Measurements from ENCODE around the gene SLC35E2B. TPM values are rescaled to one million over a fixed set of nuclear protein-coding genes. Genes with fewer than 3 reads are reported as not detected.

SLC35E2B gene
- total and polyA plus RNA-seq, 7 donors: 9.5 to 78.1 (median 27.2) TPM

DNA sequence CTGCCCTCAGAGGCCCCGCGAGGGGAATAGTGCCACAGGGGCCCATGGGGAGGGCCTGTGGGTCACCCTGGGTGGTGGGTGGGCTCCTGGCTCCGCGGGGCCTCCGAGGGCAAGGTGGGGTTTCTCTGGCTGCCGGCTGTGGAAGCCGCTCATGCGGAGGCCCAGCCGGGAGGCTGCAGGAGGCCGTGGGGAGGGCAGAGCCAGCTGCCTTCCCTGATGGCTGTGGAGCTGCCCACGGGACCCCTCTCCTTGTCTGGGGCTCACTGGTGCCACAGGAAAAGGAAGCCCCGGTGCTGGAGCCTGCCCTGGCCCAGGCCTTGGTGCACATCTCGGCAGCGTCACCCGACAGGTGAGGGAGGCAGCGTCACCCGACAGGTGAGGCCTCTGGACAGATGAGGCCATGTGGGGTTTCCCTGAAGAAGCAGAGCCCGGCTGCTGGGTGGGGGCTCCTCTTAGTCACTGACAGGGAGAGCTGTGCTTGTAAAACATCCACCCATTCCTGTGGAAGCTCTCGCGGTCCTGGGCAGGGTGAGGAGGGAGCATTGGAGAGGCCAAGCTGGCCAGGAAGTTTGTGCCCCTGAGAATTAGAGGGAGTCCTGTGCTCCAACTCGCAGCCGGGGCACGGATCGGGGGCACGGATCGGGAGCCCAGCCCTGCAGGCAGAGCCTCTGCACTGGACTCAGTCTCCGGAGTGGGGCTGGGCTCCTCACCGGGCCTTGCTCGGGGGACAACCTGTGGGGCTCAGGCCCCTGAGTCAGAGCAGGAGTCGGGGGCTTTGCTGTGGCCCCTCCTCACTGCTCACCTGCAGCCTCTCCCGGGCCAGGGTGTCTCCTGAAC lies 71.2 kb downstream of the SLC35E2B start:
- Histone ChIP-seq H3K36me3 (peaks cover 0 to 33% (median 3%) of the 10 kb centered on the region in 4 donors), H3K4me1 (peaks cover 0 to 18% (median 12%) of the 10 kb centered on the region in 4 donors), H3K9me3 (no peaks in the 10 kb centered on the region), H3K27me3 (no peaks in the 10 kb centered on the region), H3K27ac (no peak overlapping the region), H3K4me3 (no peak overlapping the region)
- TF ChIP-seq EP300 (IDR thresholded peaks at IDR 0.05): no peak
- no peak for TF ChIP-seq POLR2AphosphoS5 (IDR thresholded peaks at IDR 0.05)
- no peak for TF ChIP-seq POLR2A (IDR thresholded peaks at IDR 0.05)
- no peak for DNase-seq
- WGBS, 2 donors: 91 to 92% methylated on average over 31 of the region's 31 CpGs
- intact Hi-C loops (cut with DNase I): no loop called here

- Histone ChIP-seq H3K4me3 (no peak overlapping the region), H3K4me1 (peaks cover 0 to 21% (median 14%) of the 10 kb centered on the region in 4 donors), H3K27me3 (no peaks in the 10 kb centered on the region), H3K9me3 (no peaks in the 10 kb centered on the region), H3K27ac (no peak overlapping the region), H3K36me3 (peaks cover 0 to 33% (median 3%) of the 10 kb centered on the region in 4 donors)
- TF ChIP-seq EP300 (IDR thresholded peaks at IDR 0.05) (no peak), POLR2AphosphoS5 (IDR thresholded peaks at IDR 0.05) (no peak), POLR2A (IDR thresholded peaks at IDR 0.05) (no peak)
- TF ChIP-seq, protein P1, sequence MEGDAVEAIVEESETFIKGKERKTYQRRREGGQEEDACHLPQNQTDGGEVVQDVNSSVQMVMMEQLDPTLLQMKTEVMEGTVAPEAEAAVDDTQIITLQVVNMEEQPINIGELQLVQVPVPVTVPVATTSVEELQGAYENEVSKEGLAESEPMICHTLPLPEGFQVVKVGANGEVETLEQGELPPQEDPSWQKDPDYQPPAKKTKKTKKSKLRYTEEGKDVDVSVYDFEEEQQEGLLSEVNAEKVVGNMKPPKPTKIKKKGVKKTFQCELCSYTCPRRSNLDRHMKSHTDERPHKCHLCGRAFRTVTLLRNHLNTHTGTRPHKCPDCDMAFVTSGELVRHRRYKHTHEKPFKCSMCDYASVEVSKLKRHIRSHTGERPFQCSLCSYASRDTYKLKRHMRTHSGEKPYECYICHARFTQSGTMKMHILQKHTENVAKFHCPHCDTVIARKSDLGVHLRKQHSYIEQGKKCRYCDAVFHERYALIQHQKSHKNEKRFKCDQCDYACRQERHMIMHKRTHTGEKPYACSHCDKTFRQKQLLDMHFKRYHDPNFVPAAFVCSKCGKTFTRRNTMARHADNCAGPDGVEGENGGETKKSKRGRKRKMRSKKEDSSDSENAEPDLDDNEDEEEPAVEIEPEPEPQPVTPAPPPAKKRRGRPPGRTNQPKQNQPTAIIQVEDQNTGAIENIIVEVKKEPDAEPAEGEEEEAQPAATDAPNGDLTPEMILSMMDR (IDR thresholded peaks at IDR 0.05): no peak
- DNase-seq: no peak
- WGBS, 2 donors: 92 to 94% methylated on average over 16 of the region's 16 CpGs
- intact Hi-C loops (cut with DNase I): no loop called here
These were observed 72.0 kb downstream of the SLC35E2B start for GRCh38 chr1:1620433-1621139.

DNA sequence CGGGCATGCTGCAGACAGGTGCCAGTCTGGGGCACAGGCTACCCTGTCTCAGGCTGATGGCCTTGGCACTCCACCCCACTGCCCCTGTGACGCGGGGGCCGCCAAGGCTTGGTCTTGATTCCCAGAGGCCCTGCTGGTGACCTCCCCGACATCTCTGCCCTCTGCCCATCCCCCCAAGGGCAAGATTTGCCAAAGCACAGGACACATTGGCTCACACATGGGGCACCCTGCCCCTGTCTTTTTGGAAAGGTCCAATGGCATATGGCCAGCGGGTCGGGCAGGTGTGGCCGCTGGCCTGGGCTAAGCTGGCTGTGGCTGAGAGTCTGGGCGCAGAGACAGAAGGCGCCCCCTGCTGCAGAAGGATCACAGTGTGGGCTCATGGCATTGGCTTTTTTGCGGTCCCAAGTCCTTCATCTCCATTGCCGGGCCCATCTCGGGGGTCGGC lies 72.7 kb downstream of the SLC35E2B start:
- no peak overlapping the region for H3K4me3 ChIP-seq
- peaks cover 0 to 30% (median 3%) of the 10 kb centered on the region in 4 donors for H3K36me3 ChIP-seq
- H3K27ac ChIP-seq: no peak overlapping the region
- DNase-seq: no peak
- no peaks in the 10 kb centered on the region for H3K9me3 ChIP-seq
- no peaks in the 10 kb centered on the region for H3K27me3 ChIP-seq
- H3K4me1 ChIP-seq: peaks cover 0 to 22% (median 14%) of the 10 kb centered on the region in 4 donors
- 81 to 88% methylated on average over 14 of the region's 14 CpGs for WGBS, 2 donors
- TF ChIP-seq, protein P1 (IDR thresholded peaks at IDR 0.05): no peak
- TF ChIP-seq POLR2AphosphoS5 (IDR thresholded peaks at IDR 0.05): no peak
- TF ChIP-seq EP300 (IDR thresholded peaks at IDR 0.05): no peak
- TF ChIP-seq POLR2A (IDR thresholded peaks at IDR 0.05): no peak
- intact Hi-C loops (cut with DNase I): no loop called here

DNA sequence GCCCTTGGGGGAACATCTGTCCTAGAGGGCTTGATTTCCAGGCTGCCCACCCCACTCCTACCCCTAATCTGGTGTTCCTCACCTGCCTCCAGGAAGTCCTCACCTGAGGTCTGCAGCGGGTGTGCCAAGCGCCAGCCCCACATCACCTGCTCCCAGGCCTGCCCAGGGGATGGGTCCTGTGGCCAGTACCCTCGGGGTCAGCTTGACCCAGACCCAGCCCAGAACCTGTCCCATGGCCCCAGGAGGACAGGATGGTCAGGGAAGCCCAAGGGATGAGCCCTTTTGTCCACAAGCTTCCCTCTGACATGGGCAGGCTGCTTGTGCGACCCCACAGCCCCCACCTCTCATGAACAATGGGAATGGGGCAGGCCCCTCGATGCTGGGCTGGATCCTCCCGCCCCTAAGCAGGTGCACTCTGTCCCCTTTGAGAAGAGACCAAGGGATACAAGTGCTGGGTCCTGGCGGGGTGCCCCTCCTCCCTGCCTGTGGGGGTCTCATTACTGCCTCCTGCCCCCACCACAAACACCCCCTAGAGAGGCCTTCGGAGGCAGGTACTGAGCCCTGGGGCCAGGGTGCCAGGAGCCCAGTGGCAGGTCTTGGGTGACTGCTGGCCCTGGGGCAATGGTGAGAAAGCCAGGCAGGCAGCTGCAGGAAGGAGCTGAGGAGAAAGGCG lies 74.1 kb downstream of the SLC35E2B start:
- Histone ChIP-seq H3K4me3 (no peak overlapping the region), H3K36me3 (peaks cover 0 to 18% (median 3%) of the 10 kb centered on the region in 4 donors), H3K4me1 (peaks cover 0 to 37% (median 27%) of the 10 kb centered on the region in 4 donors), H3K9me3 (no peaks in the 10 kb centered on the region), H3K27ac (no peak overlapping the region), H3K27me3 (no peaks in the 10 kb centered on the region)
- no peak for TF ChIP-seq POLR2A (IDR thresholded peaks at IDR 0.05)
- TF ChIP-seq, protein P1 (IDR thresholded peaks at IDR 0.05): no peak
- no peak for TF ChIP-seq EP300 (IDR thresholded peaks at IDR 0.05)
- TF ChIP-seq POLR2AphosphoS5 (IDR thresholded peaks at IDR 0.05): no peak
- DNase-seq: no peak
- intact Hi-C loops (cut with DNase I): no loop called here
- 94 to 97% methylated on average over 9 of the region's 9 CpGs for WGBS, 2 donors

Measured in sigmoid colon (tissue), 7 donors.